NCI-H2081 treated with DMSO at 0.1 percent for 48 hours (cell line): ENCODE results near the gene KRT17.
"Not testable (repeated sequence)": the region's sequence is repeated elsewhere in the genome, so short reads cannot be mapped to it uniquely, and the experiment has no call there.

Experiments used
- DNase-seq: peaks from one replicate; lab custom pipeline; 2025; lab: John Stamatoyannopoulos, UW

The KRT17 gene

GRCh38 chr17:41653892-41654677, 29.7 kb upstream of the KRT17 start:
- no peak for DNase-seq

GRCh38 chr17:41653421-41653820, 29.0 kb upstream of the KRT17 start:
- DNase-seq = no peak

- no peak for DNase-seq
Observed at GRCh38 chr17:41652461-41652970, 28.1 kb upstream of the KRT17 start.

- no peak for DNase-seq
Observed at GRCh38 chr17:41651625-41652460, 27.5 kb upstream of the KRT17 start.

- no peak for DNase-seq
Observed at GRCh38 chr17:41650794-41651624, 26.6 kb upstream of the KRT17 start.

GRCh38 chr17:41649923-41650519, 25.6 kb upstream of the KRT17 start:
- DNase-seq = no peak

GRCh38 chr17:41648411-41649195, 24.2 kb upstream of the KRT17 start:
- peak; percentile 23 for DNase-seq

- peak; percentile 24 for DNase-seq
Observed at GRCh38 chr17:41647940-41648410, 23.6 kb upstream of the KRT17 start.

- DNase-seq = no peak
Observed at GRCh38 chr17:41647038-41647813, 22.9 kb upstream of the KRT17 start.

GRCh38 chr17:41642252-41643156, 18.1 kb upstream of the KRT17 start:
- no peak for DNase-seq

GRCh38 chr17:41640596-41640995, 16.2 kb upstream of the KRT17 start:
- DNase-seq = not testable (repeated sequence)

- DNase-seq = no peak
Observed at GRCh38 chr17:41639492-41640473, 15.4 kb upstream of the KRT17 start.

GRCh38 chr17:41638941-41639340, 14.6 kb upstream of the KRT17 start:
- DNase-seq = no peak

- no peak for DNase-seq
Observed at GRCh38 chr17:41638194-41638593, 13.8 kb upstream of the KRT17 start.

- DNase-seq = no peak
Observed at GRCh38 chr17:41636652-41637051, 12.3 kb upstream of the KRT17 start.

GRCh38 chr17:41635121-41636097, 11.0 kb upstream of the KRT17 start:
- no peak for DNase-seq
